Activated T-helper 9 cell treated with anti-CD3 and anti-CD28 coated beads, Interleukin-2, amount 50 U/mL, for 16 hours (primary cell): ENCODE data around the gene NCSTN.

Experiments
- DNase-seq: peaks from one replicate; pipeline ENCODE4 v3.0.0-alpha.2; 2020; ENCODE audit warnings: low read depth

Gene NCSTN

DNA sequence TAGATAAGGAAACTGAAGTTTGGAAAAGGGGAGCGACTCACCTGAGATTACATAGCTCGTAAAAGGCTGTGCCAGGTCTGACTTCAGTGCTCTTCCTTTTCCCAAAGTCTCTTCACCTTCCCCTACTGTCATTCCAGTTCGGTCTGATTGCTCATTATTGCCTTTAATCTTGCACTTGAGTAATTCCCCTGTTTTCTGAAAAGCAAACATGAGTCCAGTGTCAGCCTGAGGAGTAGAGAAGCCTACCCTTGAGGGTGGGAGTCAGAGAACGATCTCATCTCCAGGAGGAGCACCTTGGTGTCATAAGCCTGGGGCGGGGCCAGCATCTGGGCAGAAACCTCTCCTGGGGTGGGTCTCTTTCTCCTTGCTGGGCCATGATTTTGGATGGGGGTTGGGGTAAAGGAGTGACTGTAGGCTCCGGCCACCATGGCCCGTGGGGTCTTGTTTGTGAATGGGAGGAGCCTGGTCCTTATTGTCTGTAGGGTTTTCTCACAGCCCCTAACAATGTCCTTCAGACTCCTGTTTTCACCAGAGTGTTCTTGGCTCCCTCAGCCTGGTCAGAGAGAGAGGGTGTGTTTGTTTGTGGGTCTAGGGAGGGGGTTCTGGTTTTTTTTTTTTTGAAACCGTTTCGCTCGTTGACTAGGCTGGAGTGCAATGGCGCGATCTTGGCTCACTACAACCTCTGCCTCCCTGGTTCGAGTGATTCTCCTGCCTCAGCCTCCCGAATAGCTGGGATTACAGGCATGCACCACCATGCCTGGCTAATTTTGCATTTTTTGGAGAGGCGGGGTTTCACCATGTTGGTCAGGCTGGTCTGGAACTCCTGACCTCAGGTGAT lies 63.2 kb downstream of the NCSTN start:
- no peak for DNase-seq

DNA sequence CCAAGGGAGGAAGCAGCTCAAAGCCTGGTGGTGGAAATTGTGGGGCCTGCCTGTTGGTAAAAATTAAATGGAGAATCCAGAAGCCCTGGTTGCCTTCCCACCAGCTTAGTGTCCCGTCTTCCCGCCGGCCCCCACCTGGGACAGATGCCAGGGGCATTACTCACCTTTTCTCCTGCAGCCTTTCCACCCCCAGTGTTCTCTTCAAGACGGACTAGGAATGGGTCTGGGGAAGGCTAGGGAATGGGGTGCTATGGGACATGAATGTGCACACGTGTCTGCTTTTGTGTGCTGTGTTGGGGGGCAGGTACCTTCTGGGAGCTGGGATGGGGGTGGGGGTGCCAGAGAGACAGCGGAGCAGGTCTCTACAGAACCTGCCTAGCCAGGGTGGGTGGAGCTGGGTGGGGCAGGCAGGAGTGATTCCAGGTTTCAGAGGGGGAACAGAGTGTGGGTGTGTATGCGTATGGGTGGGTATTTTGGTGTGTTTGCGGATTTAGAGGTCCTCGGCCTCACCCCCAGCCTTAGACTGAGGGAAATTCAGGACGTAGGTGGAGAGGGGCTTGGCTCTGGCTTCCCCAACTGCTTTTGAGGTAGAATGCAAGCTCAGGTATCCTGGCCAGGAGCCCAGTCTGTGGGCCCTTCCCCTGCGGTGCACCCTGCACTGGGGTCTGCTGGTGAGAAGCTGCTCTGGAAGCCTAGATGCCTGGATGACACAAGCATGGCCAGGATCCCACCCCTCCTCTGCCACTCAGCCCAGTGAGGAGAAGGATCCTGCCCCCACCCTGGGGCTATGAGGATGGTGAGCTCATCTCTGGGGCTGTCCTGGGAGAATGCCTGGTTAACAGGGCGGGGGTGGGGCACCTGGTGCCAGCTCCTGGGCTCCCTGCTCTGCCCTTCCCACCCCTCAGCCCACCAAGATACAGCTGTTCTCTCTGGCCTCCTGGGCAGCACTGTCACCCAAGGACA lies 64.9 kb downstream of the NCSTN start:
- DNase-seq, result no peak
